Stimulated activated CD8-positive, alpha-beta memory T cell treated with anti-CD3 and anti-CD28 coated beads, Interleukin-4, amount 100 ng/mL, for 4 hours (primary cell): Measurements from ENCODE around the gene GLP2R.
"Not testable (repeated sequence)": the region's sequence is repeated elsewhere in the genome, so short reads cannot be mapped to it uniquely, and the experiment has no call there.

Experiments
- DNase-seq, 2 donors: peaks; one replicate each; pipeline ENCODE4 v3.0.0-alpha.2; 2020; ENCODE audit warnings: low read depth in 2 of 2, low spot score in 1 of 2

Gene GLP2R

GRCh38 chr17:9825641-9826150 lies at the start of gene GLP2R:
TSS of gene GLP2R (plus strand) at chr17:9825924. CDS start at chr17:9826064, 140 bp downstream.
- no peak for DNase-seq

GRCh38 chr17:9776911-9777310 lies 48.8 kb upstream of the GLP2R start:
- no peak for DNase-seq

GRCh38 chr17:9780552-9780951 lies 45.2 kb upstream of the GLP2R start:
- DNase-seq, result no peak

GRCh38 chr17:9783050-9783449 lies 42.7 kb upstream of the GLP2R start:
- no peak for DNase-seq

GRCh38 chr17:9783465-9783864 lies 42.3 kb upstream of the GLP2R start:
- not testable (repeated sequence) for DNase-seq

- no peak for DNase-seq
Observed at GRCh38 chr17:9784544-9784943, 41.2 kb upstream of the GLP2R start.

- DNase-seq, result no peak
Observed at GRCh38 chr17:9788601-9789000, 37.1 kb upstream of the GLP2R start.

GRCh38 chr17:9790316-9790715 lies 35.4 kb upstream of the GLP2R start:
- DNase-seq, result no peak

GRCh38 chr17:9790889-9791876 lies 34.5 kb upstream of the GLP2R start, which contains the start of gene DHRS7C:
TSS of gene DHRS7C (minus strand) at chr17:9791592. CDS start at chr17:9791284, 308 bp downstream.
- no peak for DNase-seq

GRCh38 chr17:9792181-9792840 lies 33.4 kb upstream of the GLP2R start:
- no peak for DNase-seq

- no peak for DNase-seq
Observed at GRCh38 chr17:9798008-9798407, 27.7 kb upstream of the GLP2R start.

GRCh38 chr17:9798724-9799123 lies 27.0 kb upstream of the GLP2R start:
- DNase-seq, result no peak

GRCh38 chr17:9801505-9801904 lies 24.2 kb upstream of the GLP2R start:
- DNase-seq, result no peak

- no peak for DNase-seq
Observed at GRCh38 chr17:9802294-9802693, 23.4 kb upstream of the GLP2R start.

GRCh38 chr17:9802697-9803096 lies 23.0 kb upstream of the GLP2R start:
- no peak for DNase-seq

GRCh38 chr17:9805769-9806168 lies 20.0 kb upstream of the GLP2R start:
- no peak for DNase-seq

- no peak for DNase-seq
Observed at GRCh38 chr17:9806699-9807098, 19.0 kb upstream of the GLP2R start.

- DNase-seq, result no peak
Observed at GRCh38 chr17:9809409-9809808, 16.3 kb upstream of the GLP2R start.

- no peak for DNase-seq
Observed at GRCh38 chr17:9810100-9810949, 15.4 kb upstream of the GLP2R start.

- DNase-seq, result no peak
Observed at GRCh38 chr17:9811086-9811485, 14.6 kb upstream of the GLP2R start.

GRCh38 chr17:9811537-9811936 lies 14.2 kb upstream of the GLP2R start:
- DNase-seq, result no peak
